H1 (cell line): ENCODE results near the gene DPF3. TPM values are rescaled to one million over a fixed set of nuclear protein-coding genes. Genes with fewer than 3 reads are reported as not detected.

Experiments
- CTCF ChIA-PET: fragments of 300-600 bp; sonication (Branson Sonifier 250); formaldehyde crosslinking; loops from one replicate; lab custom pipeline; 2021; ENCODE audit not compliant: partially characterized antibody; lab: Charles Lee
- POLR2A ChIA-PET: fragments of 300-600 bp; sonication (Branson Sonifier 250); formaldehyde crosslinking; loops from one replicate; lab custom pipeline; 2021; ENCODE audit warnings: inconsistent platforms; ENCODE audit not compliant: partially characterized antibody; lab: Charles Lee
- DNase-seq, 2 experiments: peaks; one replicate each; pipeline versions ENCODE4 v3.0.0 to v3.0.0-alpha.2; 2010 to 2022; ENCODE audit warnings: low spot score in 2 of 2, low read depth in 1 of 2, mixed read lengths in 1 of 2
- FAIRE-seq: peaks from 2 replicates; lab custom pipeline; 2011; peaks lifted over from hg19 to GRCh38; lab: Jason Lieb, UNC
- H2AFZ ChIP-seq: 2 replicates; pipeline ENCODE4 v1.8.1; 2012; ENCODE audit warnings: low read length, inconsistent platforms
- H2AK5ac ChIP-seq: 2 replicates; pipeline ENCODE4 v1.6.1; 2013; ENCODE audit warnings: low read depth, low read length
- H2BK120ac ChIP-seq: replicated peaks from 2 replicates; pipeline ENCODE3; 2013; ENCODE audit warnings: low read depth, low read length, inconsistent platforms
- H2BK12ac ChIP-seq: 2 replicates; pipeline ENCODE4 v1.6.1; 2013; ENCODE audit warnings: low read depth, low read length
- H2BK15ac ChIP-seq: 2 replicates; pipeline ENCODE4 v1.6.1; 2013; ENCODE audit warnings: low read length
- H2BK20ac ChIP-seq: 2 replicates; pipeline ENCODE4 v1.6.1; 2013; ENCODE audit warnings: low read length
- H2BK5ac ChIP-seq: 2 replicates; pipeline ENCODE4 v1.6.1; 2013; ENCODE audit warnings: low read depth, low read length
- H3K14ac ChIP-seq: 2 replicates; pipeline ENCODE4 v1.6.1; 2013; ENCODE audit warnings: inconsistent platforms; ENCODE audit not compliant: insufficient read length
- H3K18ac ChIP-seq: 2 replicates; pipeline ENCODE4 v1.6.1; 2013; ENCODE audit warnings: low read length; ENCODE audit errors: extremely low read depth
- H3K23ac ChIP-seq: 2 replicates; pipeline ENCODE4 v1.6.1; 2013; ENCODE audit warnings: inconsistent platforms; ENCODE audit not compliant: insufficient read length
- H3K23me2 ChIP-seq: 2 replicates; pipeline ENCODE4 v1.6.1; 2013; ENCODE audit warnings: low read depth, low read length
- H3K27ac ChIP-seq: 2 replicates; pipeline ENCODE4 v1.6.1; 2011; ENCODE audit warnings: low read depth, low read length, inconsistent platforms
- H3K27me3 ChIP-seq, 4 experiments: replicated peaks in 1 of 4; 1 replicate in 1 of 4; 2 replicates in 3 of 4; pipeline versions ENCODE4 v1.6.1 to v1.8.1; 2011 to 2013; ENCODE audit warnings: low read length in 3 of 4, mild to moderate bottlenecking in 3 of 4, inconsistent platforms in 2 of 4, mixed read lengths in 2 of 4, moderate library complexity in 1 of 4; ENCODE audit not compliant: control insufficient read depth in 3 of 4, insufficient read depth in 3 of 4; ENCODE audit errors: extremely low read depth in 1 of 4
- H3K36me3 ChIP-seq, 4 experiments: 2 replicates each; pipeline versions ENCODE4 v1.6.1 to v1.8.1; 2011 to 2013; ENCODE audit warnings: mild to moderate bottlenecking in 4 of 4, low read length in 3 of 4, moderate library complexity in 2 of 4, control low read depth in 1 of 4, inconsistent platforms in 1 of 4; ENCODE audit not compliant: insufficient read depth in 4 of 4, control insufficient read depth in 2 of 4
- H3K4ac ChIP-seq: replicated peaks from 2 replicates; pipeline ENCODE3; 2013; ENCODE audit warnings: low read length, low read depth, mixed read lengths, inconsistent platforms; ENCODE audit not compliant: insufficient read length
- H3K4me1 ChIP-seq, 4 experiments: replicated peaks in 1 of 4; 1 replicate in 1 of 4; 2 replicates in 3 of 4; pipeline versions ENCODE4 v1.6.1 to v1.8.1; 2011 to 2013; ENCODE audit warnings: low read length in 3 of 4, inconsistent platforms in 2 of 4, mixed read lengths in 1 of 4; ENCODE audit not compliant: insufficient read depth in 4 of 4, control insufficient read depth in 3 of 4
- H3K4me2 ChIP-seq, 2 experiments: 2 replicates each; pipeline versions ENCODE4 v1.6.1 to v1.8.1; 2011 to 2013; ENCODE audit warnings: low read depth in 2 of 2, low read length in 2 of 2, control low read depth in 1 of 2, inconsistent platforms in 1 of 2, mild to moderate bottlenecking in 1 of 2; ENCODE audit not compliant: insufficient read depth in 1 of 2
- H3K4me3 ChIP-seq, 4 experiments: fragments of 200-600, 300-600 bp in 1 of 4; sonication (generic), shearing (Covaris generic), sonication (Bioruptor Twin) in 1 of 4; 2 replicates each; pipeline versions ENCODE4 v1.5.1 to v1.8.1; 2011 to 2016; ENCODE audit warnings: low read length in 4 of 4, low read depth in 3 of 4, control low read depth in 2 of 4, inconsistent platforms in 2 of 4, mild to moderate bottlenecking in 2 of 4, mixed read lengths in 1 of 4, moderate library complexity in 1 of 4; ENCODE audit not compliant: insufficient read depth in 2 of 4; ENCODE audit errors: extremely low read depth in 1 of 4
- H3K56ac ChIP-seq: replicated peaks from 2 replicates; pipeline ENCODE3; 2013; ENCODE audit warnings: low read depth, mild to moderate bottlenecking, mixed read lengths, low read length, inconsistent platforms; ENCODE audit not compliant: insufficient read length
- H3K79me1 ChIP-seq: 2 replicates; pipeline ENCODE4 v1.6.1; 2013; ENCODE audit warnings: low read depth, low read length, control low read depth
- H3K79me2 ChIP-seq, 2 experiments: 2 replicates each; pipeline versions ENCODE4 v1.6.1 to v1.8.1; 2012 to 2013; ENCODE audit warnings: low read length in 2 of 2, mild to moderate bottlenecking in 2 of 2, inconsistent platforms in 1 of 2; ENCODE audit not compliant: insufficient read depth in 2 of 2, control insufficient read depth in 1 of 2
- H3K9ac ChIP-seq, 4 experiments: replicated peaks in 1 of 4; 1 replicate in 1 of 4; 2 replicates in 3 of 4; pipeline versions ENCODE4 v1.6.1 to v1.8.1; 2011 to 2013; ENCODE audit warnings: low read depth in 3 of 4, low read length in 3 of 4, control low read depth in 2 of 4, mild to moderate bottlenecking in 2 of 4, moderate library complexity in 2 of 4, inconsistent platforms in 1 of 4; ENCODE audit errors: extremely low read depth in 1 of 4
- H3K9me3 ChIP-seq, 2 experiments: 2 replicates each; pipeline versions ENCODE4 v1.6.1 to v1.8.1; 2012 to 2013; ENCODE audit warnings: mild to moderate bottlenecking in 2 of 2, moderate library complexity in 2 of 2, control low read depth in 1 of 2, inconsistent platforms in 1 of 2, low read depth in 1 of 2, low read length in 1 of 2, mixed read lengths in 1 of 2; ENCODE audit not compliant: insufficient read depth in 2 of 2
- H4K20me1 ChIP-seq, 2 experiments: replicated peaks in 1 of 2; 2 replicates each; pipeline versions ENCODE3 to v1.8.1; 2011 to 2013; ENCODE audit warnings: inconsistent platforms in 2 of 2, low read length in 2 of 2, mild to moderate bottlenecking in 1 of 2; ENCODE audit not compliant: insufficient read depth in 2 of 2, control insufficient read depth in 1 of 2
- H4K5ac ChIP-seq: 2 replicates; pipeline ENCODE4 v1.6.1; 2013; ENCODE audit warnings: low read length, low read depth, mixed read lengths, inconsistent platforms; ENCODE audit not compliant: insufficient read length
- H4K8ac ChIP-seq: 2 replicates; pipeline ENCODE4 v1.8.0; 2013; ENCODE audit warnings: mild to moderate bottlenecking, moderate library complexity, low read length, inconsistent platforms; ENCODE audit not compliant: insufficient read depth; ENCODE audit errors: extremely low read depth
- H4K91ac ChIP-seq: replicated peaks from 2 replicates; pipeline ENCODE3; 2013; ENCODE audit warnings: low read length, mixed read lengths, inconsistent platforms; ENCODE audit not compliant: insufficient read length
- CREB1 ChIP-seq: IDR thresholded peaks from 2 replicates; pipeline ENCODE4 v1.6.1; 2012; ENCODE audit warnings: inconsistent platforms
- EZH2 ChIP-seq: fragments of 200-600 bp; sonication (generic); IDR thresholded peaks from 2 replicates; pipeline ENCODE4 v1.7.1; 2012; ENCODE audit warnings: low read depth, mild to moderate bottlenecking, moderate library complexity, low read length, inconsistent platforms; ENCODE audit not compliant: severe bottlenecking
- POLR2AphosphoS5 ChIP-seq: IDR thresholded peaks from 2 replicates; pipeline ENCODE4 v1.6.1; 2011; ENCODE audit warnings: low read depth, low read length
- SAP30 ChIP-seq: fragments of 300-600 bp; sonication (generic); IDR thresholded peaks from 2 replicates; pipeline ENCODE4 v1.7.1; 2012; ENCODE audit warnings: low read length, moderate library complexity, mild to moderate bottlenecking, inconsistent platforms; ENCODE audit not compliant: insufficient read depth, insufficient replicate concordance
- SP4 ChIP-seq: IDR thresholded peaks from 2 replicates; pipeline ENCODE4 v1.6.1; 2012; ENCODE audit warnings: low read length, inconsistent platforms
- WGBS, 2 experiments: shearing (Covaris generic) in 1 of 2; methylation state at CpG; one replicate each; pipeline versions ENCODE4 v1.1.6 to v1.1.7; 2013 to 2015; ENCODE audit warnings: low lambda C conversion rate in 2 of 2, mixed read lengths in 2 of 2, inconsistent platforms in 1 of 2, low coverage in 1 of 2, missing lambda C conversion rate in 1 of 2; ENCODE audit not compliant: insufficient replicate concordance in 2 of 2, insufficient coverage in 1 of 2, insufficient read length in 1 of 2; ENCODE audit errors: extremely low coverage in 1 of 2, missing lambda C conversion rate in 1 of 2; 5-methylcytosine and 5-hydroxymethylcytosine counted together
- polyA plus RNA-seq, 7 experiments: library from polyadenylated mRNA; depleted of rRNA in 3 of 7; stranded (reverse) in 5 of 7; unstranded in 2 of 7; fragments of >200 nt in 5 of 7; fragments of 200-250 nt in 2 of 7; gene quantifications; 1 replicate in 5 of 7; 2 replicates in 1 of 7; 4 replicates in 1 of 7; pipeline versions ENCODE4 v1.2.1 to v1.2.3, GENCODE V29; 2011 to 2013; ENCODE audit warnings: missing spikeins in 2 of 7, mixed read lengths in 2 of 7
- total RNA-seq: library from RNA; stranded (reverse); fragmentation: NEBNext Ultra II Directional; extraction: Animal tissue kit (Norgen Biotek cat#: 25700); gene quantifications from 2 replicates; pipeline ENCODE4 v1.2.1, GENCODE V29; 2021

DPF3 gene
- total and polyA plus RNA-seq, 2 of the 8 experiments (the other 6 are each of a cell fraction or from before 2014, with no cell fraction given) = 0.19 TPM; not detected in 1

DNA sequence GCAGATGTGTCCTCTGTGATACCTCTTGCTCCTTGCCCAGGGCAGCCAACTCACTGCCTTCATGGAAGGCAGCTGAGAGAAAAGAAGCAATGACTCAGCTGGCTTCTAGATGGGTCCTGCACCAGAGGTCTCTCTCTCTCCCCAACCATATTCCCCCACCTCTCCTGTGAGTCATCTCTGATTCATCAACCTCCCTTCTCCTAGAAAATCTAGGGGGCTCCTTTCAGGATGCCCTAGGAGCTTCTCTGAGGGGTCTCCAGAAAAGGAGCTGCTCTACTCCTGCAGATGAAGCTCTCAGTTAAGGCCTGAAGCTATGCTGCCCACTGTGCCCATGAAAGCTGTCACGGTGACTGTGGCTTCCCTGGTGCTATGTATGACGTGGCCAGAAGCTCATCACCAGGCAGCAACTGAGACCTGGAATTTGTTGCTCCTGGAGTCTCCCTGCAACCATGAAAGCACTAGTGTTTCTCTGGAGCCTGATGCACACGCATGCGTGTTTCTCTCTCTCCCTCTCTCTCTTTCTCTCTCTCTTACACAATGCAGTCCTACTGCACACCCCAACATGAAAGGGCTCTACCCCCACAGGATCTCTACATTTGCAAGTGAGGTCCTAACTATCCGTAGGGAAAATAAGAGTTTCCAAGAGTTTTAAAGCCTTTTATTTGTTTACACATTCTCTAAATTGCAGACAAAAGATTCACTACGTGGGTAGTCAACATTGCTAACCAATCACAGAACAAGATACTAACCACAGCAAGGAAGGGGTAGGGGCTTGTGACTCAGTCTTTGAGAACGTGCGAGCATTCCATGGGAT, 285.3 kb downstream of the DPF3 start:
- Histone ChIP-seq H3K36me3 (no peaks in the 10 kb centered on the region), H3K14ac (no peak overlapping the region), H2BK12ac (no peak overlapping the region), H4K5ac (no peak overlapping the region), H2BK20ac (no peak overlapping the region), H2BK5ac (no peak overlapping the region), H3K4me3 (no peak overlapping the region), H4K20me1 (no peaks in the 10 kb centered on the region), H3K9me3 (no peaks in the 10 kb centered on the region), H3K4ac (no peak overlapping the region), H3K9ac (no peak overlapping the region), H4K8ac (no peak overlapping the region), H3K27me3 (no peaks in the 10 kb centered on the region), H3K18ac (no peak overlapping the region), H3K23me2 (no peaks in the 10 kb centered on the region), H3K79me2 (no peaks in the 10 kb centered on the region), H3K27ac (no peak overlapping the region), H2AFZ (no peak overlapping the region), H2BK15ac (no peak overlapping the region), H3K56ac (no peak overlapping the region), H2AK5ac (no peak overlapping the region; the same call in 1 of the 2 replicates), H3K4me1 (no peaks in the 10 kb centered on the region; a peak in 1 of 7 replicates), H3K79me1 (no peaks in the 10 kb centered on the region), H3K4me2 (no peak overlapping the region), H3K23ac (no peak overlapping the region), H2BK120ac (no peak overlapping the region), H4K91ac (no peak overlapping the region)
- POLR2A ChIA-PET = no interaction called here
- CTCF ChIA-PET = interaction anchor here (0.9 kb wide), 1 partner anchor 93 kb away, joined by 3 read pairs; no protein-coding TSS in a partner anchor
- FAIRE-seq = no peak
- WGBS, 2 experiments = 86% methylated on average over 8 of the region's 8 CpGs; no CpG with 5 or more reads in 1 of the 2 experiments
- peak in 1 of 2 experiments; percentile 11 for DNase-seq
- no peak for TF ChIP-seq SP4
- TF ChIP-seq SAP30 = no peak
- TF ChIP-seq CREB1 = no peak
- TF ChIP-seq EZH2 = no peak
- TF ChIP-seq POLR2AphosphoS5 = no peak
